ENCODE data around the gene NOA1. TPM values are rescaled to one million over a fixed set of nuclear protein-coding genes. Genes with fewer than 3 reads are reported as not detected.

The NOA1 gene
- total and polyA plus RNA-seq, 2 donors (not counting 3 experiments of a cell fraction or from before 2014, with no cell fraction given) = 13.9 to 17.1 TPM

GRCh38 chr4:56914336-56914735 is 63.1 kb downstream of the NOA1 start:
- intact Hi-C loops (cut with micrococcal nuclease) (no loop called here), dilution Hi-C loops (cut with MboI; ENCODE audit: extremely low pct_ligation_motif_present, low sequenced_read_pairs) (no loop called here)
- H3K79me2 ChIP-seq (ENCODE audit: control insufficient read depth, insufficient read depth, low read length) = peaks cover 88% of the 10 kb centered on the region
- FAIRE-seq (no peak), DNase-seq (ENCODE audit: low read depth, low spot score) (no peak)
- no TSS peak for BruUV-seq (replicated peaks)
- no peak overlapping the region for H3K4me2 ChIP-seq (ENCODE audit: insufficient read depth, low read length)
- H4K20me1 ChIP-seq (replicated peaks; ENCODE audit: control insufficient read depth, extremely low read depth, insufficient read depth, low read length) = peaks cover 8% of the 10 kb centered on the region
- H3K9ac ChIP-seq (replicated peaks; ENCODE audit: extremely low read depth, insufficient read depth, low read length) = no peak overlapping the region
- no peaks in the 10 kb centered on the region for H3K9me3 ChIP-seq (replicated peaks; ENCODE audit: control insufficient read depth, insufficient read depth, low read length)
- ChIA-PET CTCF (no interaction called here), POLR2A (no interaction called here)
- no peak overlapping the region for H2AFZ ChIP-seq (ENCODE audit: low read depth, low read length)
- no peaks in the 10 kb centered on the region for H3K27me3 ChIP-seq (ENCODE audit: control insufficient read depth in 2 of 2, insufficient read depth in 2 of 2, low read length in 2 of 2)
- H3K4me1 ChIP-seq (ENCODE audit: control insufficient read depth, extremely low read depth, insufficient read depth, low read length) = peaks cover 17% of the 10 kb centered on the region
- peaks cover 2 to 3% of the 10 kb centered on the region in 2 experiments for H3K36me3 ChIP-seq (ENCODE audit: control insufficient read depth in 2 of 2, extremely low read depth in 1 of 2, insufficient read depth in 2 of 2, low read length in 2 of 2)
- H3K27ac ChIP-seq (ENCODE audit: insufficient read depth, low read depth, low read length) = no peak overlapping the region
- TF ChIP-seq EZH2 (IDR thresholded peaks at IDR 0.05; ENCODE audit: borderline replicate concordance, low read depth, low read length, severe bottlenecking) (no peak), JUN (IDR thresholded peaks at IDR 0.05; ENCODE audit: borderline replicate concordance, insufficient read depth, insufficient read length, low read depth) (no peak), FOS (IDR thresholded peaks at IDR 0.05; ENCODE audit: borderline replicate concordance, insufficient read depth, low read length) (no peak), MYC (IDR thresholded peaks at IDR 0.05; ENCODE audit: low read depth, low read length) (no peak), MAX (IDR thresholded peaks at IDR 0.05; ENCODE audit: insufficient read depth, insufficient read length) (no peak), POLR2AphosphoS5 (IDR thresholded peaks at IDR 0.05; ENCODE audit: insufficient read depth, low read depth, low read length) (no peak), GATA2 (IDR thresholded peaks at IDR 0.05; ENCODE audit: insufficient read depth, insufficient read length, low read depth, low read length) (no peak), CTCF (IDR thresholded peaks at IDR 0.05; ENCODE audit: extremely low read depth in 1 of 2, insufficient read depth in 1 of 2, low read depth in 1 of 2, low read length in 2 of 2) (no peak), POLR2A (IDR thresholded peaks at IDR 0.05; ENCODE audit: low read depth, low read length) (no peak)
- no peak overlapping the region for H3K4me3 ChIP-seq (replicated peaks in 1 of 3; ENCODE audit: insufficient read depth in 1 of 3, low read depth in 1 of 3, low read length in 3 of 3)
- no peaks in the 10 kb centered on the region for H3K9me1 ChIP-seq (replicated peaks; ENCODE audit: control insufficient read depth, extremely low read depth, insufficient read depth, low read length)

Small RNAs within 50 kb of the gene (small RNA-seq; reads per million reads assigned to genes)
- 0.66 reads per million for gene RNU6-998P (ENCODE audit: insufficient read depth, insufficient read length, low read depth, low replicate concordance)

Other genes starting within 250 kb of the NOA1 start
- gene SPINK2, start 155.9 kb downstream of the NOA1 start, total RNA-seq = 0.71 TPM in 1 of 2 replicates, not detected in the other
- gene SPINK2, start 155.9 kb downstream of the NOA1 start, polyA plus RNA-seq = 0.22 TPM in 1 of 2 replicates, not detected in the other
- 45.9 and 48.1 TPM in 2 replicates for gene REST, start 69.7 kb downstream of the NOA1 start, total RNA-seq
- 6.3 and 7.0 TPM in 2 replicates for gene REST, start 69.7 kb downstream of the NOA1 start, polyA plus RNA-seq
- 140 and 148 TPM in 2 replicates for gene POLR2B, start 1.3 kb upstream of the NOA1 start, total RNA-seq
- 58.1 and 75.5 TPM in 2 replicates for gene POLR2B, start 1.3 kb upstream of the NOA1 start, polyA plus RNA-seq
- 377 and 526 TPM in 2 replicates for gene IGFBP7, start 132.8 kb upstream of the NOA1 start, total RNA-seq
- 770 and 1,004 TPM in 2 replicates for gene IGFBP7, start 132.8 kb upstream of the NOA1 start, polyA plus RNA-seq

Measured in endothelial cell of umbilical vein (primary cell).